Colonic mucosa (tissue), 4 donors: Measurements from ENCODE around the gene HPD. TPM values are rescaled to one million over a fixed set of nuclear protein-coding genes. Genes with fewer than 3 reads are reported as not detected.
"Not testable (repeated sequence)": the region's sequence is repeated elsewhere in the genome, so short reads cannot be mapped to it uniquely, and the experiment has no call there.

ENCODE experiments used
- DNase-seq: peaks from one replicate; pipeline ENCODE4 v3.0.0-alpha.2; 2020
- H3K27ac ChIP-seq: fragments of 200-600 bp; one replicate; pipeline ENCODE4 v1.8.0; 2021
- H3K27me3 ChIP-seq: fragments of 200-600 bp; one replicate; pipeline ENCODE4 v1.8.0; 2021
- H3K36me3 ChIP-seq: fragments of 200-600 bp; one replicate; pipeline ENCODE4 v1.8.0; 2021
- H3K4me1 ChIP-seq: fragments of 200-600 bp; one replicate; pipeline ENCODE4 v1.8.0; 2021; ENCODE audit warnings: mild to moderate bottlenecking
- H3K4me3 ChIP-seq: fragments of 200-600 bp; one replicate; pipeline ENCODE4 v1.8.0; 2021
- H3K9ac ChIP-seq, 2 donors: one replicate each; pipeline ENCODE4 v1.7.0; 2013; ENCODE audit warnings: control low read depth in 2 of 2, low read depth in 2 of 2, low read length in 2 of 2
- H3K9me3 ChIP-seq: fragments of 200-600 bp; one replicate; pipeline ENCODE4 v1.8.0; 2021
- intact Hi-C: fragments of 100-400 bp; cut with DNase I; formaldehyde crosslinking; loops from one replicate; pipeline ENCODE4 v1.14.1; 2022
- total RNA-seq, 2 donors: library from RNA; stranded (reverse); fragmentation: NEBNext Ultra II Directional in 1 of 2; extraction: Animal tissue kit (Norgen Biotek cat#: 25700) in 1 of 2; gene quantifications; one replicate each; pipeline ENCODE4 v1.2.1, GENCODE V29; 2021
- TF ChIP-seq, protein P1 (sequence below): fragments of 200-600 bp; IDR thresholded peaks from one replicate; pipeline ENCODE4 v1.8.0; 2022; ENCODE audit warnings: antibody characterized with exemption, mild to moderate bottlenecking
- donor health status: healthy.
- donor health status: DM: no; HTN: no; CAD: no.
- donor health status: DM: no; HTN: no; CAD: no.

HPD gene
- total RNA-seq, 2 donors from 2014 or later, result 0.27 to 0.91 TPM

GRCh38 chr12:121888478-121889273 is 30.0 kb upstream of the HPD start, which contains the start of gene PSMD9:
PSMD9 (plus strand) TSS chr12:121888790; CDS start chr12:121888857, 67 bp downstream.
- Histone ChIP-seq H3K27me3 (no peaks in the 10 kb centered on the region), H3K9ac (peak within 1 kb of the TSS; percentile 79 to 95), H3K4me1 (peaks cover 4% of the 10 kb centered on the region), H3K9me3 (no peaks in the 10 kb centered on the region), H3K36me3 (no peaks in the 10 kb centered on the region), H3K4me3 (peak within 1 kb of the TSS; percentile 91), H3K27ac (peak within 1 kb of the TSS; percentile 98)
- intact Hi-C loops, result loop anchor here (2.0 to 5.0 kb wide), 2 partner anchors 76 to 96 kb away; partner anchors contain the start of gene RHOF
- peak; percentile 99 for DNase-seq
- TF ChIP-seq, protein P1, sequence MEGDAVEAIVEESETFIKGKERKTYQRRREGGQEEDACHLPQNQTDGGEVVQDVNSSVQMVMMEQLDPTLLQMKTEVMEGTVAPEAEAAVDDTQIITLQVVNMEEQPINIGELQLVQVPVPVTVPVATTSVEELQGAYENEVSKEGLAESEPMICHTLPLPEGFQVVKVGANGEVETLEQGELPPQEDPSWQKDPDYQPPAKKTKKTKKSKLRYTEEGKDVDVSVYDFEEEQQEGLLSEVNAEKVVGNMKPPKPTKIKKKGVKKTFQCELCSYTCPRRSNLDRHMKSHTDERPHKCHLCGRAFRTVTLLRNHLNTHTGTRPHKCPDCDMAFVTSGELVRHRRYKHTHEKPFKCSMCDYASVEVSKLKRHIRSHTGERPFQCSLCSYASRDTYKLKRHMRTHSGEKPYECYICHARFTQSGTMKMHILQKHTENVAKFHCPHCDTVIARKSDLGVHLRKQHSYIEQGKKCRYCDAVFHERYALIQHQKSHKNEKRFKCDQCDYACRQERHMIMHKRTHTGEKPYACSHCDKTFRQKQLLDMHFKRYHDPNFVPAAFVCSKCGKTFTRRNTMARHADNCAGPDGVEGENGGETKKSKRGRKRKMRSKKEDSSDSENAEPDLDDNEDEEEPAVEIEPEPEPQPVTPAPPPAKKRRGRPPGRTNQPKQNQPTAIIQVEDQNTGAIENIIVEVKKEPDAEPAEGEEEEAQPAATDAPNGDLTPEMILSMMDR, result peak; percentile 48

DNA sequence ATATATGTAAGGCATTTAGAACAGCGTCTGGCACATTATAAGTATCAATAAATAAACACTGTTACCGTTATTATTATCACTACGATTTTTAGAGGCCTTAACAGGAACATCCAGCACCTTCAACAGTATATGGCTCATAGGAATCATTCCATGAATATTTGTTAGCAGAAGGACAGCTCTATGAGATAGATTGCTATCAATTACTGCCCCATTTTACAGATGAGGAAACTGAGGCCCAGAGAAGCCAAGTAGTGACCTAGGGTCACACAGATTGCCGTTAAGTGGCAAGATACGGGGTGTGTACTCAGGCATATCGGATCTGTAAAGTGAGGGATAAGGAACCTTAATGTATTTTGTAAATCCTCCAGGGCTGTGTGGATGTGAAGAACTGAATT is 29.4 kb upstream of the HPD start:
- no peak for DNase-seq
- no peaks in the 10 kb centered on the region for H3K27me3 ChIP-seq
- no peak overlapping the region for H3K9ac ChIP-seq
- peak overlapping the region; percentile 91 for H3K4me3 ChIP-seq
- no peaks in the 10 kb centered on the region for H3K9me3 ChIP-seq
- H3K36me3 ChIP-seq, result no peaks in the 10 kb centered on the region
- peaks cover 4% of the 10 kb centered on the region for H3K4me1 ChIP-seq
- TF ChIP-seq, protein P1, result no peak
- peak overlapping the region; percentile 98 for H3K27ac ChIP-seq
- intact Hi-C loops, result loop anchor here (2.0 to 5.0 kb wide), 2 partner anchors 75 to 96 kb away; partner anchors contain the start of gene RHOF

DNA sequence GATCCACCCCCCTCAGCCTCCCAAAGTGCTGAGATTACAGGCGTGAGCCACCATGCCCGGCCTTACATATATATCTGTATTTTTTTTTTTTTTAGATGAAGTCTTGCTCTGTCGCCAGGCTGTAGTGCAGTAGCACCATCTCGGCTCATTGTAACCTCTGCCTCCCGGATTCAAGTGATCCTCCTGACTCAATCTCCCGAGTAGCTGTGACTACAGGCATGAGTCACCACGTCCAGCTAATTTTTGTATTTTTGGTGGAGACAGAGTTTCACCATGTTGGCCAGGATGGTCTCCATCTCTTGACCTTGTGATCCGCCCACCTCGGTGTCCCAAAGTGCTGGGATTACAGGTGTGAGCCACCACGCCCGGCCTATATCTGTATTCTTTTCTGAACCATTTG is 26.5 kb upstream of the HPD start:
- not testable (repeated sequence) for DNase-seq, H3K9me3 ChIP-seq, H3K4me3 ChIP-seq, H3K27ac ChIP-seq, H3K9ac ChIP-seq, H3K36me3 ChIP-seq, H3K4me1 ChIP-seq, H3K27me3 ChIP-seq
- intact Hi-C loops, result loop anchor here (5.0 kb wide), 1 partner anchor 93 kb away; the partner anchor contains the start of gene RHOF

GRCh38 chr12:121883315-121883660 is 24.6 kb upstream of the HPD start:
- TF ChIP-seq, protein P1, result no peak
- H3K4me3 ChIP-seq, result no peak overlapping the region
- no peak for DNase-seq
- intact Hi-C loops, result no loop called here
- H3K9me3 ChIP-seq, result no peaks in the 10 kb centered on the region
- H3K36me3 ChIP-seq, result no peaks in the 10 kb centered on the region
- H3K27me3 ChIP-seq, result no peaks in the 10 kb centered on the region
- H3K27ac ChIP-seq, result no peak overlapping the region
- H3K9ac ChIP-seq, result no peak overlapping the region
- no peaks in the 10 kb centered on the region for H3K4me1 ChIP-seq

GRCh38 chr12:121876080-121876447 is 17.4 kb upstream of the HPD start:
- H3K4me3 ChIP-seq, H3K4me1 ChIP-seq, H3K27ac ChIP-seq, DNase-seq, H3K9ac ChIP-seq, intact Hi-C loops, H3K36me3 ChIP-seq, H3K9me3 ChIP-seq, H3K27me3 ChIP-seq: not testable (repeated sequence)

GRCh38 chr12:121875582-121875981 is 16.9 kb upstream of the HPD start:
- no peaks in the 10 kb centered on the region for H3K27me3 ChIP-seq
- no peaks in the 10 kb centered on the region for H3K36me3 ChIP-seq
- no peak for DNase-seq
- intact Hi-C loops, result no loop called here
- TF ChIP-seq, protein P1, result no peak
- no peak overlapping the region for H3K4me3 ChIP-seq
- H3K9me3 ChIP-seq, result no peaks in the 10 kb centered on the region
- no peaks in the 10 kb centered on the region for H3K4me1 ChIP-seq
- no peak overlapping the region for H3K9ac ChIP-seq
- H3K27ac ChIP-seq, result no peak overlapping the region
